HG03354 (cell line): ENCODE data around the gene ADPRS.

Experiments
- ATAC-seq: cut with Tn5 transposase; IDR thresholded peaks from one replicate; pipeline ENCODE4 v1.9.1; 2021; ENCODE audit warnings: mild to moderate bottlenecking; ENCODE audit not compliant: unreplicated experiment, poor library complexity, severe bottlenecking

The ADPRS gene

GRCh38 chr1:36126797-36127500 is 38.3 kb downstream of the ADPRS start:
- no peak for ATAC-seq

- ATAC-seq: no peak
Measured at GRCh38 chr1:36128126-36128904, 39.6 kb downstream of the ADPRS start.

- ATAC-seq: no peak
Measured at GRCh38 chr1:36128905-36129206, 40.2 kb downstream of the ADPRS start.

GRCh38 chr1:36132029-36132428 is 43.3 kb downstream of the ADPRS start:
- ATAC-seq: no peak

- ATAC-seq: no peak
Measured at GRCh38 chr1:36133484-36133883, 44.8 kb downstream of the ADPRS start.

GRCh38 chr1:36134031-36134430 is 45.3 kb downstream of the ADPRS start:
- no peak for ATAC-seq

- no peak for ATAC-seq
Measured at GRCh38 chr1:36134505-36135329, 46.0 kb downstream of the ADPRS start.

- ATAC-seq: no peak
Measured at GRCh38 chr1:36135330-36135667, 46.6 kb downstream of the ADPRS start.

- no peak for ATAC-seq
Measured at GRCh38 chr1:36135796-36136195, 47.1 kb downstream of the ADPRS start.

GRCh38 chr1:36136535-36136934 is 47.8 kb downstream of the ADPRS start:
- ATAC-seq: no peak

GRCh38 chr1:36137226-36137625 is 48.5 kb downstream of the ADPRS start:
- no peak for ATAC-seq

GRCh38 chr1:36137776-36138175 is 49.1 kb downstream of the ADPRS start:
- no peak for ATAC-seq

- ATAC-seq: no peak
Measured at GRCh38 chr1:36139521-36139920, 50.8 kb downstream of the ADPRS start.

GRCh38 chr1:36142121-36142520 is 53.4 kb downstream of the ADPRS start:
- ATAC-seq: no peak

- ATAC-seq: peak; percentile 44
Measured at GRCh38 chr1:36143424-36143823, 54.7 kb downstream of the ADPRS start.
